ENCODE results near the gene KRTAP10-10.
"Not testable (repeated sequence)": the region's sequence is repeated elsewhere in the genome, so short reads cannot be mapped to it uniquely, and the experiment has no call there.

Gene KRTAP10-10

DNA sequence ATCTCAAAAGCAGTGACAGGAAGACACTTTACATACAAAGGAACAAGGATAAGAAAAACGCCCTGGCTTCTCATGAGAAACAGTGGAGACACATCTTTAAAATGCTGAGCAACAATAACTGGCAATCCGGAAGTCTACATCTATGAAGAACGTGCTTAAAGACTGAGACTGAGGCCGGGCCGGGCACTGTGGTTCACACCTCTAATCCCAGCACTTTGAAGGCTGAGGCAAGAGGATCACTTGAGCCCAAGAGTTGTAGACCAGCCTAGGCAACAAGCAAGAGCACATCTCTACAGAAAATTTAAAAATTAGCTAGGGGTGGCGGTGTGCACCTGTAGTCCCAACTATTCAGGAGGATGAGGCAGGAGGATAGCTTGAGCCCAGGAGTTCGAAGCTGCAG lies 46.9 kb downstream of the KRTAP10-10 start:
- no peak for DNase-seq (ENCODE audit: low read depth)

DNA sequence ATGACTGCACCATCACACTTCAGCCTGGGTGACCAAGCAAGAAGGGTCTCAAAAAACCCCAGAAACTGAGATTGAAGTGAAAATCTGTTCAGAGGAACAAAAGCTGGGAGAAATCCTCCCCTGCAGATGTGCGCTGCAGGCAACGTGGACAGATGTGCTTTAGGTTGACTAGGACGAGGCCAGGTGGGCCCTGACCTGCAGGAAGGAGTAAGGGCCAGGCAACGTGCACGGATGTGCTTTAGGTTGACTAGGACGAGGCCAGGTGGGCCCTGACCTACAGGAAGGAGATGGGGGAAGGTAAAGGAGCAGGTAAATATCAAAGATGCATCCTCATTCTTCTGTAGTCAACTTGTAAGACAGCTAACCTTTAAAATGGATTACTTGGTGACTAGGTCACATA lies 47.3 kb downstream of the KRTAP10-10 start:
- no peak for DNase-seq (ENCODE audit: low read depth)

DNA sequence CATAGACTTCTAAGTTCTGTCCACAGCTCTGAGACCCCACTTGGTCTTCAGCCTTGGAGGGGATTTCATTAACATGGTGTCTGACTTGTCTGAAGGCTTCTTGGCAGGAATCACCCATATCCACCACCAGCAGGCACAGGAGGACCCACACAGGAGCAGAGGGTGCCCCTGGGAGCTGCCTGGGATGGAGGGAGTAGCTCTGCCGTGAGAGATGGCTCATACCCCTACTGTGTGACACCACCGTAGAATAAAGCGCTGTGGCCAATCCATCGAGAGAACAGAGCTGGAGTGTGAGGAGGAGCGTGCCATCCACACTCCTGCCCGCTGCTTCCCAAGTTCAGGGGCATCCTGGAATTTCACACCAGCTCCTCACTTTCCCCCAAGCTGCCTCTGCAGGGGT lies 47.9 kb downstream of the KRTAP10-10 start:
- DNase-seq (ENCODE audit: low read depth) = not testable (repeated sequence)

DNA sequence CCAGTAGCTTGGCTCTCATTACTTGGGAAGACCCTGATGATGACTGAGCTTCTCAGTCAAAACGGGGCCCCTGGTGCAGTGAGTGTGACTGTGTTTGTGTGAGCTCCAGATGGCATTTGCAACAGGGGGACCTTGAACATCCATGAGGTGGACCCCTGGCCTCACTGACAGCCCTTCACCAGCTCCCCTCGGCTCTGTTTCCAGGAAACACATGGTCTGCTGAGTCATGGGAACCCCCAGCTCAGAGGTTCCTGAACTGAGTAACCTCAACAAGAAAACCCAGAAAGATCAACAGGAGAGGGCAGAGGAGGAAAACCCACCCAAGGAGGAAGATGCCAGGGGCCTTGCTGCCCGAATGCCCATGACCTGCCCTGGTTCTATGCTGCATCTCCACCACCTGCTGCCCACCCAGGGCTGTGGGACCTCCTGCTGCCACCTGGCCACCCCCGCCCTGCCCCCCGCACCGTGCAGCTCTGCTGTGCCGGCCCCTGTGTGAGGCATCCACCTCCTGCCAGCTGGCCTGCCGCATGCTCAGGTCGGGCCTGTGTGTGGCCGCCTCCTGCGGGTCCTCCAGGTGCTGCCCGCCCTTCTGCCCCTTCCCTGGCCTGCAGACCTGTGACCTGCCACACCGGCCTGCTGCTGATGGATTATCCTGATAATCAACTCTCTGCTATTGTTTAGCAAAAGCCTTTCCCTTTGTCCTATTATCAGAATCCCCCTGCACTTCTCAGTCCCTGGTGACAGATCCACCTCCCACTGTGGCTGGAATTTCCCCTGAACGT lies 49.0 kb downstream of the KRTAP10-10 start:
- DNase-seq (ENCODE audit: low read depth) = no peak

DNA sequence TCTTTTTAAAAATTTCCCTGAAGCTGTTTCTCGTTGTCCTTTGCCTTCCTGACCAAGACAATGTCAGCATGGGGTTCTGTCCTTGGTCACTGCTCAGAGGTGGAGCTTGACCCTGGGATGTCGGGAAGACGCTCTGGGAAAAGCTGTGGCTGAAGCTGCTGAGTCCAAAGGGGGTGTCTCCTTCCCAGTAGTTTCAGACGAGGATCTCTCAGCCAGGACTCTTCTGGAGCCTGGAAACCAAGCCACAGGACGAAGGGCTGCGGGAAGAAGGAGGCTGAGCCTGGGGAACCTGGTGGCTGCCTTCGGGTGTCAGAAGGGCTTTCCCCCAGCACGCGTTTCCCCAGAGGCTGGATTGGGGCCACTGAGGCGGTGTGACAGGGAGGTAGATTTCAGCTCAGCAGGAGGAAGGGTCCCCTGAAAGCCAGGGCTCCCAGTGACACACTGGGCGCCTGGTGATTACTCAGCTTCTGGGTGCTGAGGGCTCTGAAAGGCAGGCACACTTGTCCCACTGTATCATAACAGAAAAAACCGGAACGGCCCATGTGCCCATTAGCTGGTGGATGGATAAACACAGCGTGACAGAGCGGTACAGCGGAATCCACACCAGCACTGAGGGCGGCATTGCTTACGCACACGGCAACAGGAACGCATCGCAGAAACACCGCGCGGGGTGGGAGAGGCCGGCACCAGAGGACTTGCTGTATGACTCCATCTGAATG lies 49.8 kb downstream of the KRTAP10-10 start:
- DNase-seq (ENCODE audit: low read depth) = no peak

DNA sequence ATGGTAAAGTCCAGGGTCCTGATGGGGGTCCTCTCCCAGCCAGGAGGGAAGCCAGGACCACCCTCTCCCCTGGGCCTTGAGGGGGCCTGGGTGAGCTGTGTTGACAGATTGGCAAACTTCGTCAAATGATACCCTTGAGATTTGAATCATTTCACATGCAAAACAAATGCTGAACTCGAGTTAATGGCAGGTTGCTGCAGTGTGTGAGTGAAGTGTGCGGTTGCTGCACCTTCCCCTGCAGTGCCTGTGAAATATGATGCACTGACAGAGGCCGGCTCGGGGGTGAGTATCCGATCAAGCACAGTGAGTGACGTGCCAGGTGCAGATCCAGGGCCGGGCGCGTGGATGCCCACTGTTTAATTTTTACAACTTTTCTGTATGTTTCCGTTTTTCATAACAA lies 50.5 kb downstream of the KRTAP10-10 start:
- no peak for DNase-seq (ENCODE audit: low read depth)
